Ectodermal cell (in vitro differentiated cells): ENCODE measurements around the gene GAS2L2.
"Not testable (repeated sequence)": the region's sequence is repeated elsewhere in the genome, so short reads cannot be mapped to it uniquely, and the experiment has no call there.

Source experiments
- H3K27ac ChIP-seq: 2 replicates; pipeline ENCODE4 v1.7.0; 2013; ENCODE audit warnings: mild to moderate bottlenecking, low read depth, low read length; ENCODE audit not compliant: insufficient read depth, poor library complexity, severe bottlenecking
- H3K27me3 ChIP-seq: 2 replicates; pipeline ENCODE4 v1.7.0; 2013; ENCODE audit warnings: mild to moderate bottlenecking, low read length; ENCODE audit not compliant: insufficient read depth, control insufficient read depth, poor library complexity, severe bottlenecking
- H3K36me3 ChIP-seq: one replicate; pipeline ENCODE4 v1.7.0; 2013; ENCODE audit warnings: low read length; ENCODE audit not compliant: control insufficient read depth, insufficient read depth
- H3K4me1 ChIP-seq: one replicate; pipeline ENCODE4 v1.7.0; 2013; ENCODE audit warnings: low read length; ENCODE audit not compliant: control insufficient read depth, insufficient read depth
- H3K4me3 ChIP-seq: 2 replicates; pipeline ENCODE4 v1.7.0; 2013; ENCODE audit warnings: low read depth, low read length, control low read depth; ENCODE audit not compliant: insufficient read depth
- H3K9me3 ChIP-seq: 2 replicates; pipeline ENCODE4 v1.7.0; 2013; ENCODE audit warnings: mild to moderate bottlenecking, low read length, moderate library complexity; ENCODE audit not compliant: control insufficient read depth
- WGBS, 2 experiments: methylation state at CpG; one replicate each; pipeline ENCODE4 v1.1.7; 2013; ENCODE audit warnings: missing lambda C conversion rate in 2 of 2; 5-methylcytosine and 5-hydroxymethylcytosine counted together

GAS2L2 gene

DNA sequence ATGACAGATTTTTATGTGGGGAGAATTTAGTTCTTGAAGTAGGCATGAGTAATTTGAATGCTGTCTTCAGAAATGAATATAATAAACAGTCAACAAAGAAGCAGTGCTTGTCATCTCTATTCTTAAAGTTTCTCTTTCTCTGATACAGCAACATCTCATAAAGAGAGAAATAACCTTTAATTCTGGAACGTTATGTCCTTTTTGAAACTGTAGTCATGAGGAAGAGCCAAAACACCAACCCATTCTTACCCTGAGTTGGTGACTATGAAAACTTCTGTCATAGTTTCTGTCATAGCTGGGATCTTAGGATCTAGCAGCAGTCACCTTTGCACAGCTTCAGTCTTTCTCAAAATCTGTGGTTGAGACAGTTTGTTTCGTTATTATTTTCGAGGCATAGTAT lies 36.9 kb downstream of the GAS2L2 start:
- 91% methylated on average over 3 of the region's 3 CpGs for WGBS, 2 experiments
- Histone ChIP-seq H3K4me1 (peaks cover 27% of the 10 kb centered on the region), H3K27me3 (no peaks in the 10 kb centered on the region), H3K36me3 (peaks cover 12% of the 10 kb centered on the region), H3K9me3 (no peaks in the 10 kb centered on the region), H3K27ac (no peak overlapping the region), H3K4me3 (no peak overlapping the region)

GRCh38 chr17:35715416-35715815 lies 37.6 kb downstream of the GAS2L2 start:
- H3K36me3 ChIP-seq, result peaks cover 15% of the 10 kb centered on the region
- no peaks in the 10 kb centered on the region for H3K9me3 ChIP-seq
- no peaks in the 10 kb centered on the region for H3K27me3 ChIP-seq
- peaks cover 27% of the 10 kb centered on the region for H3K4me1 ChIP-seq
- no peak overlapping the region for H3K27ac ChIP-seq
- no peak overlapping the region for H3K4me3 ChIP-seq

- Histone ChIP-seq H3K4me1 (peaks cover 27% of the 10 kb centered on the region), H3K4me3 (no peak overlapping the region), H3K36me3 (peaks cover 16% of the 10 kb centered on the region), H3K27me3 (no peaks in the 10 kb centered on the region), H3K27ac (no peak overlapping the region), H3K9me3 (no peaks in the 10 kb centered on the region)
- WGBS, 2 experiments, result 89 to 93% methylated on average over 2 of the region's 2 CpGs
Measured at GRCh38 chr17:35714988-35715387, 38.1 kb downstream of the GAS2L2 start.

- peaks cover 16% of the 10 kb centered on the region for H3K36me3 ChIP-seq
- no peak overlapping the region for H3K27ac ChIP-seq
- H3K27me3 ChIP-seq, result no peaks in the 10 kb centered on the region
- H3K9me3 ChIP-seq, result no peaks in the 10 kb centered on the region
- H3K4me1 ChIP-seq, result peaks cover 27% of the 10 kb centered on the region
- no peak overlapping the region for H3K4me3 ChIP-seq
- 79 to 81% methylated on average over 7 of the region's 7 CpGs for WGBS, 2 experiments
Measured at GRCh38 chr17:35713069-35713728, 39.8 kb downstream of the GAS2L2 start.

- H3K4me1 ChIP-seq, result peaks cover 23% of the 10 kb centered on the region
- WGBS, 2 experiments, result 27 to 50% methylated on average over 1 to 2 of the region's 2 CpGs
- peaks cover 7% of the 10 kb centered on the region for H3K36me3 ChIP-seq
- no peaks in the 10 kb centered on the region for H3K27me3 ChIP-seq
- H3K4me3 ChIP-seq, result no peak overlapping the region
- H3K9me3 ChIP-seq, result no peaks in the 10 kb centered on the region
- H3K27ac ChIP-seq, result peak overlapping the region; percentile 57
Measured at GRCh38 chr17:35710950-35711349, 42.1 kb downstream of the GAS2L2 start.

- peaks cover 7% of the 10 kb centered on the region for H3K36me3 ChIP-seq
- H3K9me3 ChIP-seq, result no peaks in the 10 kb centered on the region
- WGBS, 2 experiments, result 92 to 100% methylated on average over 3 of the region's 3 CpGs
- H3K27ac ChIP-seq, result no peak overlapping the region
- no peak overlapping the region for H3K4me3 ChIP-seq
- no peaks in the 10 kb centered on the region for H3K27me3 ChIP-seq
- H3K4me1 ChIP-seq, result peaks cover 14% of the 10 kb centered on the region
Measured at GRCh38 chr17:35709874-35710273, 43.2 kb downstream of the GAS2L2 start.

GRCh38 chr17:35708951-35709350 lies 44.1 kb downstream of the GAS2L2 start:
- peaks cover 7% of the 10 kb centered on the region for H3K36me3 ChIP-seq
- no peaks in the 10 kb centered on the region for H3K27me3 ChIP-seq
- no peaks in the 10 kb centered on the region for H3K9me3 ChIP-seq
- H3K4me1 ChIP-seq, result peaks cover 11% of the 10 kb centered on the region
- H3K4me3 ChIP-seq, result no peak overlapping the region
- 94 to 98% methylated on average over 3 of the region's 3 CpGs for WGBS, 2 experiments
- H3K27ac ChIP-seq, result no peak overlapping the region

GRCh38 chr17:35708149-35708548 lies 44.9 kb downstream of the GAS2L2 start:
- peaks cover 8% of the 10 kb centered on the region for H3K4me1 ChIP-seq
- WGBS, 2 experiments, result 85 to 96% methylated on average over 3 of the region's 3 CpGs
- no peak overlapping the region for H3K4me3 ChIP-seq
- no peaks in the 10 kb centered on the region for H3K27me3 ChIP-seq
- no peak overlapping the region for H3K27ac ChIP-seq
- H3K9me3 ChIP-seq, result no peaks in the 10 kb centered on the region
- H3K36me3 ChIP-seq, result peaks cover 7% of the 10 kb centered on the region

GRCh38 chr17:35705705-35706104 lies 47.3 kb downstream of the GAS2L2 start:
- Histone ChIP-seq H3K4me3 (no peak overlapping the region), H3K4me1 (no peaks in the 10 kb centered on the region), H3K36me3 (peaks cover 3% of the 10 kb centered on the region), H3K9me3 (no peaks in the 10 kb centered on the region), H3K27me3 (no peaks in the 10 kb centered on the region), H3K27ac (no peak overlapping the region)
- WGBS, 2 experiments, result 74 to 75% methylated on average over 5 of the region's 5 CpGs

- H3K4me3 ChIP-seq, result no peak overlapping the region
- no peaks in the 10 kb centered on the region for H3K27me3 ChIP-seq
- WGBS, 2 experiments, result no CpG with 5 or more reads among the region's 1 CpG
- H3K9me3 ChIP-seq, result no peaks in the 10 kb centered on the region
- no peaks in the 10 kb centered on the region for H3K4me1 ChIP-seq
- H3K36me3 ChIP-seq, result no peaks in the 10 kb centered on the region
- H3K27ac ChIP-seq, result no peak overlapping the region
Measured at GRCh38 chr17:35705230-35705629, 47.8 kb downstream of the GAS2L2 start.

- H3K9me3 ChIP-seq, H3K27me3 ChIP-seq, H3K4me3 ChIP-seq, H3K36me3 ChIP-seq, H3K27ac ChIP-seq, H3K4me1 ChIP-seq: not testable (repeated sequence)
- 95 to 99% methylated on average over 2 of the region's 2 CpGs for WGBS, 2 experiments
Measured at GRCh38 chr17:35703308-35703707, 49.7 kb downstream of the GAS2L2 start.
